SK-N-SH (cell line): ENCODE data around the gene GANAB. TPM values are rescaled to one million over a fixed set of nuclear protein-coding genes. Genes with fewer than 3 reads are reported as not detected.

Experiments used
- CTCF ChIA-PET: fragments of 300-600, 350-600 bp; formaldehyde crosslinking; extraction: SDS; loops from one replicate; lab custom pipeline; 2021; lab: Yijun Ruan, JAX
- POLR2A ChIA-PET: fragments of 350-600 bp; sonication (Branson Sonifier 250); formaldehyde crosslinking; extraction: SDS; loops from one replicate; lab custom pipeline; 2020; ENCODE audit warnings: antibody characterized with exemption, inconsistent platforms; lab: Yijun Ruan, JAX
- DNase-seq: peaks from one replicate; pipeline ENCODE4 v3.0.0; 2012
- H2AFZ ChIP-seq: fragments of 200-600 bp; sonication (generic); 2 replicates; pipeline ENCODE4 v1.8.1; 2016; ENCODE audit warnings: antibody characterized with exemption, mild to moderate bottlenecking, low read depth
- H3F3A ChIP-seq: fragments of 200-600 bp; sonication (generic); replicated peaks from 2 replicates; pipeline ENCODE3; 2016; ENCODE audit warnings: antibody characterized with exemption, mild to moderate bottlenecking; ENCODE audit not compliant: insufficient read depth
- H3K27ac ChIP-seq, 2 experiments: fragments of 200-500 bp in 1 of 2; fragments of 200-600 bp in 1 of 2; sonication (Bioruptor generic) in 1 of 2; sonication (generic), shearing (Covaris generic) in 1 of 2; 2 replicates each; pipeline versions ENCODE4 v1.5.1 to v1.6.1; 2014 to 2016; ENCODE audit warnings: low read depth in 2 of 2, inconsistent platforms in 1 of 2, low read length in 1 of 2, mild to moderate bottlenecking in 1 of 2, mixed read lengths in 1 of 2
- H3K27me3 ChIP-seq: fragments of 200-600 bp; sonication (generic), shearing (Covaris generic); 2 replicates; pipeline ENCODE4 v1.6.1; 2016; ENCODE audit warnings: mixed run types; ENCODE audit not compliant: insufficient read depth
- H3K36me3 ChIP-seq, 2 experiments: fragments of 200-500 bp in 1 of 2; fragments of 200-600 bp in 1 of 2; sonication (Bioruptor generic) in 1 of 2; sonication (generic) in 1 of 2; replicated peaks in 1 of 2; 2 replicates each; pipeline versions ENCODE3 to v1.5.1; 2014 to 2016; ENCODE audit warnings: low read length in 1 of 2, mild to moderate bottlenecking in 1 of 2; ENCODE audit not compliant: insufficient read depth in 2 of 2, control insufficient read depth in 1 of 2
- H3K4me1 ChIP-seq, 2 experiments: fragments of 200-500 bp in 1 of 2; fragments of 200-600 bp in 1 of 2; sonication (Bioruptor generic) in 1 of 2; sonication (generic), shearing (Covaris generic) in 1 of 2; 2 replicates each; pipeline versions ENCODE4 v1.5.1 to v1.6.1; 2014 to 2016; ENCODE audit warnings: low read depth in 1 of 2, low read length in 1 of 2, mixed run types in 1 of 2; ENCODE audit not compliant: insufficient read depth in 2 of 2, control insufficient read depth in 1 of 2
- H3K4me2 ChIP-seq: fragments of 200-600 bp; sonication (generic), shearing (Covaris generic); 2 replicates; pipeline ENCODE4 v1.6.1; 2017; ENCODE audit warnings: mixed run types
- H3K4me3 ChIP-seq, 2 experiments: fragments of 200-500 bp in 1 of 2; fragments of 200-600 bp in 1 of 2; sonication (Bioruptor generic) in 1 of 2; sonication (generic), shearing (Covaris generic) in 1 of 2; 2 replicates each; pipeline versions ENCODE4 v1.5.1 to v1.8.1; 2014 to 2016; ENCODE audit warnings: low read depth in 2 of 2, inconsistent platforms in 1 of 2, low read length in 1 of 2, mild to moderate bottlenecking in 1 of 2, mixed read lengths in 1 of 2, moderate library complexity in 1 of 2
- H3K79me2 ChIP-seq: fragments of 200-600 bp; sonication (generic); 2 replicates; pipeline ENCODE4 v1.8.1; 2017; ENCODE audit warnings: mild to moderate bottlenecking; ENCODE audit not compliant: insufficient read depth
- H3K9ac ChIP-seq: fragments of 200-600 bp; sonication (generic); 2 replicates; pipeline ENCODE4 v1.6.1; 2017; ENCODE audit warnings: mixed run types
- H3K9me2 ChIP-seq: fragments of 200-600 bp; sonication (generic); 2 replicates; pipeline ENCODE4 v1.6.1; 2017; ENCODE audit warnings: mixed run types
- H3K9me3 ChIP-seq: fragments of 200-600 bp; sonication (generic); 2 replicates; pipeline ENCODE4 v1.6.1; 2017; ENCODE audit warnings: mixed run types, mild to moderate bottlenecking, moderate library complexity
- H4K20me1 ChIP-seq: fragments of 200-600 bp; sonication (generic); 2 replicates; pipeline ENCODE4 v1.6.1; 2017; ENCODE audit warnings: mild to moderate bottlenecking, mixed run types; ENCODE audit not compliant: insufficient read depth
- CTCF ChIP-seq: fragments of 200-600 bp; sonication (generic); IDR thresholded peaks from 2 replicates; pipeline ENCODE4 v1.6.1; 2017; ENCODE audit warnings: antibody characterized with exemption, mild to moderate bottlenecking, moderate library complexity
- EP300 ChIP-seq, 2 experiments: IDR thresholded peaks; 2 replicates each; pipeline versions ENCODE4 v1.4.0 to v1.6.1; 2012; ENCODE audit warnings: borderline replicate concordance in 1 of 2, low read depth in 1 of 2, low read length in 1 of 2
- FOSL2 ChIP-seq: IDR thresholded peaks from 2 replicates; pipeline ENCODE4 v1.4.0; 2012; ENCODE audit warnings: low read depth, mild to moderate bottlenecking, moderate library complexity, borderline replicate concordance
- FOXJ3 ChIP-seq: sonication (generic); formaldehyde crosslinking; IDR thresholded peaks from 2 replicates; pipeline ENCODE4 v1.5.1; 2020; ENCODE audit warnings: mild to moderate bottlenecking, missing genetic modification reagents
- GATA2 ChIP-seq: sonication (generic); formaldehyde crosslinking; IDR thresholded peaks from 2 replicates; pipeline ENCODE4 v1.5.0; 2020; ENCODE audit warnings: mild to moderate bottlenecking, missing genetic modification reagents
- IRF3 ChIP-seq: fragments of 150-350 bp; IDR thresholded peaks from 2 replicates; pipeline ENCODE4 v1.6.1; 2016; ENCODE audit warnings: mild to moderate bottlenecking, low read depth, low read length
- JUND ChIP-seq: IDR thresholded peaks from 2 replicates; pipeline ENCODE4 v1.4.0; 2012
- MEF2A ChIP-seq: IDR thresholded peaks from 2 replicates; pipeline ENCODE4 v1.4.0; 2012; ENCODE audit warnings: low read depth, borderline replicate concordance
- MXI1 ChIP-seq: IDR thresholded peaks from 2 replicates; pipeline ENCODE4 v1.6.1; 2012; ENCODE audit warnings: mild to moderate bottlenecking, low read depth, low read length, improper control_type of control experiment
- NFIC ChIP-seq: IDR thresholded peaks from 2 replicates; pipeline ENCODE4 v1.4.0; 2012; ENCODE audit warnings: borderline replicate concordance
- POLR2AphosphoS5 ChIP-seq: IDR thresholded peaks from 2 replicates; pipeline ENCODE4 v1.6.1; 2012; ENCODE audit warnings: low read depth, low read length
- RCOR1 ChIP-seq: fragments of 150-350 bp; IDR thresholded peaks from 2 replicates; pipeline ENCODE4 v1.6.1; 2017; ENCODE audit warnings: antibody characterized with exemption, low read length
- RXRA ChIP-seq: IDR thresholded peaks from 2 replicates; pipeline ENCODE4 v1.4.0; 2012; ENCODE audit warnings: low read depth, mild to moderate bottlenecking, borderline replicate concordance
- SIN3A ChIP-seq: IDR thresholded peaks from 2 replicates; pipeline ENCODE4 v1.6.1; 2012; ENCODE audit warnings: low read depth, mild to moderate bottlenecking, low read length, moderate library complexity, borderline replicate concordance
- SMC3 ChIP-seq: IDR thresholded peaks from 2 replicates; pipeline ENCODE4 v1.6.1; 2012; ENCODE audit warnings: low read depth, low read length, improper control_type of control experiment
- TCF12 ChIP-seq: IDR thresholded peaks from 2 replicates; pipeline ENCODE4 v1.4.0; 2012
- TEAD4 ChIP-seq: IDR thresholded peaks from 2 replicates; pipeline ENCODE4 v1.4.0; 2012; ENCODE audit warnings: mild to moderate bottlenecking, borderline replicate concordance; ENCODE audit not compliant: insufficient read depth
- USF2 ChIP-seq: fragments of 150-350 bp; IDR thresholded peaks from 2 replicates; pipeline ENCODE4 v1.6.1; 2017; ENCODE audit warnings: antibody characterized with exemption, low read length, low read depth, borderline replicate concordance
- YY1 ChIP-seq: IDR thresholded peaks from 2 replicates; pipeline ENCODE4 v1.4.0; 2012; ENCODE audit warnings: low read depth, mild to moderate bottlenecking
- ZBTB33 ChIP-seq: IDR thresholded peaks from 2 replicates; pipeline ENCODE4 v1.4.0; 2012; ENCODE audit warnings: low read depth, borderline replicate concordance
- WGBS: methylation state at CpG from one replicate; pipeline ENCODE4 v1.1.6; 2017; ENCODE audit warnings: low lambda C conversion rate; 5-methylcytosine and 5-hydroxymethylcytosine counted together
- polyA plus RNA-seq, 3 experiments: library from polyadenylated mRNA; depleted of rRNA; stranded (reverse); fragments of >200 nt; gene quantifications; 2 replicates each; pipeline ENCODE4 v1.2.3, GENCODE V29; 2012

Gene GANAB
- polyA plus RNA-seq, 1 of the 3 experiments (the other 2 are of a cell fraction): 275 TPM

DNA sequence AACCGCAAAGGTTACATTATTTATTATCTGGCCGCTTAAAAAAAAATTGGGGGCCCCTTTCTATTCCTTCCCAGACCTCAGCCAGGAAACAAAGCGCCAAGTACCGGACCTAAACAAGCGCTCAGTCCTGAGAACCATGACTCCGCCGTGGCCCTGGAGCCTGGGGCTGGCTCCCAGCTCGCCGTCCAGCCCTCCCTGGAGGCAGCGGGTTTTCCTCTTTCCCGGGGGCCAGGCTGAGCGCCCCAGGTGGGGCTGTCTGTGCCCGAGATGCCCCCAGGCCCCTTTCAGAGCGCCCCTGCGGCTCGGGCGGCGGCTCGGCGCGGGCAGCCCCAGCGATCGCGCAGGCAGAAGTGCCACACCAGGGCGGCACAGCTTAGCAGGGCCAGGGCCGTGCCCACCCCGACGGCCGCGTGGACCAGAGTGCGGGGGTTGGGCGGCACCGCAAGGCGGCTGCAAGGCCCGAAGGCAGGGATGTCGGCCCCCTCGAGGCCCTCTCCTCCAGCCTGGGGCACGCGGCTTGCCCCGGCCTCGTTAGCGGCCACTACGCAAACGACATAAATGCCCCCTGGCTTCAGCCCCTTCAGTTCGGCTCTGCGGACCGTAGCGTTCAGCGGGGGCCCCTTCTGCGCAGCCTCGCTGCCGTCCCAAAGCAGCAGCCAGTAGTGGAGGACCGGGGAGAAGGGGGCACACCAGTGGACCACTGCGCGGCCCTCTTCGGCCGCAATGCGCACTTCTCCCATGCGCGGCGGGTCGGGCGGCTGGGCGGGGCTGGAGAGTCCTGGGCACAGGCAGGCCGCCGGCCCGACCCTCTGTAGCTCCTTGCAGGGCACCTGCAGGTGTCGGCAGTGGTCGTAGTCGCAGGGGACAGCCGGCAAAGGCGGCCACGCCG is 41.3 kb upstream of the GANAB start:
- 94% methylated on average over 44 of the region's 74 CpGs for WGBS
- POLR2A ChIA-PET: no interaction called here
- TF ChIP-seq USF2: no peak
- TF ChIP-seq CTCF: no peak
- no peak for TF ChIP-seq ZBTB33
- no peak for TF ChIP-seq IRF3
- no peak for TF ChIP-seq TCF12
- TF ChIP-seq FOXJ3 (CRISPR knock-in tag): no peak
- TF ChIP-seq RCOR1: no peak
- peak; percentile 36 for DNase-seq
- CTCF ChIA-PET: no interaction called here
- no peaks in the 10 kb centered on the region for H3K9me2 ChIP-seq
- peaks cover 5 to 24% of the 10 kb centered on the region in 2 experiments for H3K36me3 ChIP-seq
- no peak overlapping the region for H3K4me3 ChIP-seq
- no peaks in the 10 kb centered on the region for H3K79me2 ChIP-seq
- no peak overlapping the region for H3K4me2 ChIP-seq
- H3K9me3 ChIP-seq: no peaks in the 10 kb centered on the region
- H3K27ac ChIP-seq: no peak overlapping the region
- no peak overlapping the region for H3K9ac ChIP-seq
- H3K4me1 ChIP-seq: peaks cover 0 to 6% of the 10 kb centered on the region in 2 experiments; a peak in 1 of 4 replicates
- H3K27me3 ChIP-seq: no peaks in the 10 kb centered on the region
- no peak overlapping the region for H2AFZ ChIP-seq
- H4K20me1 ChIP-seq: no peaks in the 10 kb centered on the region
- H3F3A ChIP-seq: peaks cover 7% of the 10 kb centered on the region

GRCh38 chr11:62682518-62682917 is 36.1 kb upstream of the GANAB start:
- CTCF ChIA-PET: no interaction called here
- no peak for TF ChIP-seq EP300 (IDR thresholded peaks at IDR 0.05; ENCODE audit: borderline replicate concordance in 1 of 2, low read depth in 1 of 2, low read length in 1 of 2)
- no peak for TF ChIP-seq SIN3A
- no peak for TF ChIP-seq MEF2A
- no peak for TF ChIP-seq GATA2 (CRISPR knock-in tag)
- no peak for TF ChIP-seq TEAD4
- no peak for TF ChIP-seq NFIC
- no peak for TF ChIP-seq POLR2AphosphoS5
- no peak for TF ChIP-seq RCOR1
- TF ChIP-seq YY1: no peak
- no peak for TF ChIP-seq RXRA
- TF ChIP-seq IRF3: no peak
- TF ChIP-seq MXI1: no peak
- no peak for TF ChIP-seq SMC3
- TF ChIP-seq TCF12: no peak
- no peak for TF ChIP-seq JUND
- no peak for TF ChIP-seq FOSL2

More at GRCh38 chr11:62682518-62682917, 36.1 kb upstream of the GANAB start:
- Histone ChIP-seq H3K79me2 (peaks cover 16% of the 10 kb centered on the region), H2AFZ (no peak overlapping the region), H3F3A (peaks cover 23% of the 10 kb centered on the region), H3K36me3 (peaks cover 4 to 5% of the 10 kb centered on the region in 2 experiments), H3K9me2 (no peaks in the 10 kb centered on the region), H4K20me1 (no peaks in the 10 kb centered on the region), H3K9ac (no peak overlapping the region), H3K4me1 (peaks cover 6 to 8% of the 10 kb centered on the region in 2 experiments; a peak in 3 of 4 replicates), H3K4me2 (no peak overlapping the region), H3K27ac (no peak overlapping the region), H3K27me3 (no peaks in the 10 kb centered on the region), H3K4me3 (no peak overlapping the region), H3K9me3 (no peaks in the 10 kb centered on the region)
- WGBS: 93% methylated on average over 7 of the region's 7 CpGs
- POLR2A ChIA-PET: no interaction called here
- no peak for DNase-seq
